ENCODE results near the gene MYL6.

DNA sequence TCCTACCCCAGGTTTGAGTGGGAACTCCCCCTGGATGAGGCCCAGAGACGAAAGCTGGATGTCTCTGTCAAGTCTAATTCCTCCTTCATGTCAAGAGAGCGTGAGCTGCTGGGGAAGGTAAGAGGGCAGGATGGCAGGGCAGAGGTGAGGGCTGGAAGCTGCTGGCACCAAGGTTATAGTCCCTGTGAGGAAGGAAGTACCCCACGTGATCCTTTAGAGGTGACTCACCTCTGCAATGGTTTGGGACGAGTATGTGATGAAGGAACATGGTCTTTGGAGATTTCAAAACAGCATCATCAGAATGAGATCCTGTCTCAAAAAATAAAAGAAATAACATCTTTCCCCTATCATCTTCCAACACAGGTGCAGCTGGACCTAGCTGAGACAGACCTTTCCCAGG lies 14.9 kb upstream of the MYL6 start:
- TF ChIP-seq, protein P1, sequence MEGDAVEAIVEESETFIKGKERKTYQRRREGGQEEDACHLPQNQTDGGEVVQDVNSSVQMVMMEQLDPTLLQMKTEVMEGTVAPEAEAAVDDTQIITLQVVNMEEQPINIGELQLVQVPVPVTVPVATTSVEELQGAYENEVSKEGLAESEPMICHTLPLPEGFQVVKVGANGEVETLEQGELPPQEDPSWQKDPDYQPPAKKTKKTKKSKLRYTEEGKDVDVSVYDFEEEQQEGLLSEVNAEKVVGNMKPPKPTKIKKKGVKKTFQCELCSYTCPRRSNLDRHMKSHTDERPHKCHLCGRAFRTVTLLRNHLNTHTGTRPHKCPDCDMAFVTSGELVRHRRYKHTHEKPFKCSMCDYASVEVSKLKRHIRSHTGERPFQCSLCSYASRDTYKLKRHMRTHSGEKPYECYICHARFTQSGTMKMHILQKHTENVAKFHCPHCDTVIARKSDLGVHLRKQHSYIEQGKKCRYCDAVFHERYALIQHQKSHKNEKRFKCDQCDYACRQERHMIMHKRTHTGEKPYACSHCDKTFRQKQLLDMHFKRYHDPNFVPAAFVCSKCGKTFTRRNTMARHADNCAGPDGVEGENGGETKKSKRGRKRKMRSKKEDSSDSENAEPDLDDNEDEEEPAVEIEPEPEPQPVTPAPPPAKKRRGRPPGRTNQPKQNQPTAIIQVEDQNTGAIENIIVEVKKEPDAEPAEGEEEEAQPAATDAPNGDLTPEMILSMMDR (IDR thresholded peaks at IDR 0.05): no peak
- TF ChIP-seq FOSL2 (IDR thresholded peaks at IDR 0.05; ENCODE audit: borderline replicate concordance, low read depth) (no peak), ELF1 (IDR thresholded peaks at IDR 0.05) (no peak), YY1 (IDR thresholded peaks at IDR 0.05; ENCODE audit: low read depth) (no peak), SIN3A (IDR thresholded peaks at IDR 0.05; ENCODE audit: borderline replicate concordance, low read depth, low read length) (no peak), RCOR1 (IDR thresholded peaks at IDR 0.05; ENCODE audit: low read length) (no peak), EP300 (IDR thresholded peaks at IDR 0.05; ENCODE audit: borderline replicate concordance in 1 of 2, low read depth in 1 of 2, low read length in 1 of 2) (no peak), RXRA (IDR thresholded peaks at IDR 0.05; ENCODE audit: borderline replicate concordance, low read depth) (no peak), EZH2phosphoT487 (IDR thresholded peaks at IDR 0.05; ENCODE audit: borderline replicate concordance, low read depth) (no peak), POLR2AphosphoS5 (IDR thresholded peaks at IDR 0.05; ENCODE audit: low read depth, low read length) (no peak)

Measured in SK-N-SH (cell line).